Fibroblast of mammary gland (primary cell): ENCODE results near the gene HORMAD2.

Source experiments
- DNase-seq: peaks from one replicate; pipeline ENCODE4 v3.0.0-alpha.2; 2010; ENCODE audit warnings: low read depth
- H3K4me3 ChIP-seq: 2 replicates; pipeline ENCODE4 v1.5.1; 2011; ENCODE audit warnings: low read depth, mild to moderate bottlenecking, low read length, moderate library complexity; ENCODE audit not compliant: control insufficient read depth
- CTCF ChIP-seq: conservative IDR thresholded peaks from 2 replicates; pipeline ENCODE4 v1.5.1; 2011; ENCODE audit warnings: low read depth, low read length, inconsistent platforms; ENCODE audit not compliant: control insufficient read depth, insufficient read depth

HORMAD2 gene

GRCh38 chr22:30045901-30046715 is 34.2 kb upstream of the HORMAD2 start:
- H3K4me3 ChIP-seq, result no peak overlapping the region
- no peak for TF ChIP-seq CTCF
- DNase-seq, result no peak

GRCh38 chr22:30046716-30047363 is 33.4 kb upstream of the HORMAD2 start:
- H3K4me3 ChIP-seq, result no peak overlapping the region
- no peak for TF ChIP-seq CTCF
- no peak for DNase-seq

DNA sequence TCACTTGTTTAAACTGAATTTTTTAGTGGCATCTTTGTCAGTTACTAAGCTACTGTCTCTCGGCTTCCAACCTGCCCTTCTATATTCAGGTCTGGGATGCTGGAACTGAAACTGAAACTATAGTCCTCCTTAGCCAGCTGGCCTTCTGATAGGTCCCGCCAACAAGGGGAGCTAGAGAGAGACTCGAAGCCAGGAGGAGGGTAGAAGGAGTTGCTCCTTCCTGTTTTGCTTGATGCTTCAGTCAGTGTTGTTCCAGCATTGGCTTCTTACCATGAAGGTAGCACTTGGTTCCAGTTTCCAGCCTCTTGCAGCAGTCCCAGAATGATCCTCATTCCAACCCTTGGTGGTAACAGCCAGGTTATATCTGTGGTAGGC is 32.9 kb upstream of the HORMAD2 start:
- no peak for TF ChIP-seq CTCF
- H3K4me3 ChIP-seq, result no peak overlapping the region
- DNase-seq, result peak; percentile 18

GRCh38 chr22:30048681-30049080 is 31.6 kb upstream of the HORMAD2 start:
- no peak for DNase-seq
- H3K4me3 ChIP-seq, result no peak overlapping the region
- TF ChIP-seq CTCF, result no peak

DNA sequence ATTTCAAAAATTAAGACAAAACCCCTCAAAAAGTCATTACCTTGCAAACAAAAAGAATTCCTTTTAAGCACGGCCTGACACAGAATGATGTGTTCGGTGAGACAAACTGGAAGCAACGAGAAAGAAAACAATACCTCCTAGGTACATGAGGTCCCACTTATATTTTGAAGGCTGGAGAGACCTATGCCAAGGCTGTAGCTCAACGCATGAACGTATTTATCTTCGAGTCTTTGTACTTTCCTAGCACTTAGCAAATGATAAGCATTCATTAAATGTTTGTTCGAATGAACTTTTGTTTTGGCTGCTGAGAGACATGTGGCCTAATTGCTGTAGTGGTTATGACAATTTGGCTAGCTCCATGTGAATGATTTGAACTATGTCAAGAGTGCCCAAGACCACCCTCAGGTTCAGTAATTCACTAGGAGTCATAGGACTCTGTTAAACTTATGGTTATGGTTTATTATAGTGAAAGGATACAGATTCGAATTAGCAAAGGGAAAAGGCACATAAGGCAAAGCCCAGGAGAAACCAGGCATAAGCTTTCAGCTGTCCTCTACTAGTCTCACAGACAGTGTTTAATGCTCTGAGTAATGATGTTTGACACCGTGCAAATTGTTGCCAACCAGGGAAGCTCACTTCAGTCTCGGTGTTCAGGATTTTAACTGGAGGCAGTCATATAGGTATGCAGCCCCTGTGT is 26.0 kb upstream of the HORMAD2 start:
- no peak for TF ChIP-seq CTCF
- DNase-seq, result no peak
- H3K4me3 ChIP-seq, result no peak overlapping the region

GRCh38 chr22:30054764-30055069 is 25.5 kb upstream of the HORMAD2 start:
- no peak for TF ChIP-seq CTCF
- no peak overlapping the region for H3K4me3 ChIP-seq
- no peak for DNase-seq
